K562 (cell line): ENCODE results near the gene TAF8. TPM values are rescaled to one million over a fixed set of nuclear protein-coding genes. Genes with fewer than 3 reads are reported as not detected.

Experiments used
- BACH1 ChIP-seq: fragments of 200-800 bp; sonication (Bioruptor generic); IDR thresholded peaks from 2 replicates; pipeline ENCODE4 v1.6.1; 2016; ENCODE audit warnings: missing genetic modification characterization, missing compliant biosample characterization
- BCOR ChIP-seq: fragments of 450-650 bp; IDR thresholded peaks from 2 replicates; pipeline ENCODE4 v1.6.1; 2016
- CHD2 ChIP-seq: IDR thresholded peaks from 2 replicates; pipeline ENCODE4 v1.6.1; 2011; ENCODE audit warnings: low read depth, low read length
- COPS2 ChIP-seq: fragments of 450-650 bp; conservative IDR thresholded peaks from 2 replicates; pipeline ENCODE4 v1.6.1; 2016; ENCODE audit warnings: mild to moderate bottlenecking, moderate library complexity
- ELF2 ChIP-seq: fragments of 250-450 bp; sonication (Bioruptor Pico); IDR thresholded peaks from 2 replicates; pipeline ENCODE4 v1.5.0; 2021; ENCODE audit warnings: mild to moderate bottlenecking
- GATAD2B ChIP-seq: fragments of 450-650 bp; IDR thresholded peaks from 2 replicates; pipeline ENCODE4 v1.6.1; 2017; ENCODE audit warnings: mild to moderate bottlenecking, borderline replicate concordance
- HMGN3 ChIP-seq: IDR thresholded peaks from 2 replicates; pipeline ENCODE4 v1.6.1; 2011; ENCODE audit warnings: borderline replicate concordance, low read depth, mild to moderate bottlenecking, mixed read lengths, low read length; ENCODE audit not compliant: insufficient read length; ENCODE audit errors: extremely low read depth
- HNRNPLL ChIP-seq: fragments of 200-400 bp; formaldehyde crosslinking; IDR thresholded peaks from 2 replicates; pipeline ENCODE4 v1.6.1; 2017; ENCODE audit warnings: low read length, low read depth, mild to moderate bottlenecking; ENCODE audit not compliant: poor library complexity, severe bottlenecking
- JUND ChIP-seq, 2 experiments: IDR thresholded peaks; 2 replicates in 1 of 2; 3 replicates in 1 of 2; pipeline ENCODE4 v1.6.1; 2011; ENCODE audit warnings: borderline replicate concordance in 2 of 2, low read depth in 2 of 2, low read length in 2 of 2, improper control_type of control experiment in 1 of 2, missing biosample characterization in 1 of 2, missing genetic modification characterization in 1 of 2, missing genetic modification reagents in 1 of 2
- KDM1A ChIP-seq, 2 experiments: fragments of 450-650 bp; IDR thresholded peaks; 2 replicates each; pipeline ENCODE4 v1.6.1; 2016; ENCODE audit warnings: mild to moderate bottlenecking in 2 of 2
- NCOA1 ChIP-seq: fragments of 450-650 bp; IDR thresholded peaks from 2 replicates; pipeline ENCODE4 v1.6.1; 2016; ENCODE audit warnings: low read depth
- NFRKB ChIP-seq: fragments of 450-650 bp; IDR thresholded peaks from 2 replicates; pipeline ENCODE4 v1.6.1; 2016; ENCODE audit warnings: low read depth
- PATZ1 ChIP-seq: fragments of 250-450 bp; sonication (Bioruptor Pico); IDR thresholded peaks from 2 replicates; pipeline ENCODE4 v1.5.0; 2020; ENCODE audit warnings: mild to moderate bottlenecking, borderline replicate concordance
- PYGO2 ChIP-seq: fragments of 450-650 bp; IDR thresholded peaks from 2 replicates; pipeline ENCODE4 v1.6.1; 2016; ENCODE audit warnings: mild to moderate bottlenecking, missing genetic modification characterization, moderate library complexity, missing compliant biosample characterization
- TAF1 ChIP-seq: IDR thresholded peaks from 2 replicates; pipeline ENCODE4 v1.6.1; 2011; ENCODE audit warnings: mild to moderate bottlenecking, low read length, moderate library complexity; ENCODE audit not compliant: insufficient read depth, control insufficient read depth, severe bottlenecking; ENCODE audit errors: extremely low read depth
- ZNF24 ChIP-seq: fragments of 450-650 bp; IDR thresholded peaks from 2 replicates; pipeline ENCODE4 v1.6.1; 2016
- ZNF347 ChIP-seq: fragments of 450-650 bp; formaldehyde crosslinking; IDR thresholded peaks from 2 replicates; pipeline ENCODE4 v1.4.0; 2020; ENCODE audit warnings: low read depth, mild to moderate bottlenecking, moderate library complexity
- ZNF717 ChIP-seq: fragments of 250-450 bp; sonication (Bioruptor Pico); IDR thresholded peaks from 2 replicates; pipeline ENCODE4 v1.5.0; 2021
- polyA plus RNA-seq, 8 experiments: library from polyadenylated mRNA; depleted of rRNA in 4 of 8; stranded (reverse) in 5 of 8; unstranded in 3 of 8; fragments of >200 nt; fragmentation: Nextera tagmentation in 2 of 8; fragmentation: Illumina TruSeq in 1 of 8; extraction: Ambion mirVana in 2 of 8; extraction: Trizol in 1 of 8; gene quantifications; 2 replicates each; pipeline versions ENCODE4 v1.2.1 to v1.2.3, GENCODE V29; 2011 to 2014; ENCODE audit warnings: inconsistent platforms in 1 of 8, missing spikeins in 1 of 8
- total RNA-seq, 7 experiments: library from RNA; depleted of rRNA in 6 of 7; stranded (reverse); fragments of >200 nt in 6 of 7; fragmentation: Illumina TruSeq in 2 of 7; extraction: Trizol in 2 of 7; gene quantifications; 2 replicates each; pipeline versions ENCODE4 v1.2.1 to v1.2.3, GENCODE V29; 2011 to 2021; ENCODE audit warnings: low replicate concordance in 1 of 7
- TF ChIP-seq, protein P1 (sequence below): fragments of 450-650 bp; formaldehyde crosslinking; IDR thresholded peaks from 2 replicates; pipeline ENCODE4 v1.4.0; 2020; ENCODE audit warnings: mild to moderate bottlenecking, moderate library complexity
- TF ChIP-seq, protein P2 (sequence below): fragments of 200-800 bp; sonication (Bioruptor generic); IDR thresholded peaks from 2 replicates; pipeline ENCODE4 v1.6.1; 2017; ENCODE audit warnings: missing genetic modification characterization, missing compliant biosample characterization

TAF8 gene
- total and polyA plus RNA-seq, 9 of the 15 experiments (the other 6 are each of a cell fraction or from before 2014, with no cell fraction given) = 29.4 to 84.0 (median 52.6) TPM

DNA sequence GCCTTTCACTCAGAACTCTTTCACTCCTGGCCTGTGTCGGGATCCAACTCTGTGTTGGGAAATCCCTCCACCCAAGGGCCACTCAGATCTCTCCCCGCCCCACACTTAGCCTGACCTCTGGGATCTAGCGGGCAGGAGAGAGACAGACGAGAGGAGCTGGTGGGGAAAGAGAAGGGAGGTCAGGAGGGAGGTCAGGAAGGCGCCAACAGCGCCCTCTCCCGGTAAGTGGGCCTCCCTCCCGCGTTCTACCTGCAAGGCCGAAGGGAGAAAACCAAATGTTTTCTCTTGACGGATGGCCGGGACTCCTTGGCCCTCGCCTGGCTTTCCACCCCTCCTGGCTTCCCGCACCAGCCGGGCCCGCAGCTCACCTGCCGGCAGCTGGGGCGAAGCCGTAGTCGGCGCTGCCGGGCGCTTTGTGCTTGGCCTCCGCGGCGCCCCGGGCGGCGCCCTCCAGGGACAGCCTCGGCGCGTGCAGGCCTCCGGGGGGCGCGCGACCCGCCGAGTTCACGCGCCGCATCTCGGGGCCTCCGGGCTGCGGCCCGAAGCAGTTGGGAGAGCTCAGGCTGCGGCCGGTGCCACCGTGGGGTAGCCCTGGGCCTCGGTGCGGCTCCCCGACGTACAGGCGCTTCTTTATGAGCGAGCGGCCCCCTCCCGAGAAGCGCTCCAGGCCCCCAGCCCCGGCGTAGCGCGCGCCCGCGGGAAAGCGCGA is 53.9 kb downstream of the TAF8 start (continued):
- peak; percentile 72 for TF ChIP-seq HNRNPLL
- TF ChIP-seq, protein P1, sequence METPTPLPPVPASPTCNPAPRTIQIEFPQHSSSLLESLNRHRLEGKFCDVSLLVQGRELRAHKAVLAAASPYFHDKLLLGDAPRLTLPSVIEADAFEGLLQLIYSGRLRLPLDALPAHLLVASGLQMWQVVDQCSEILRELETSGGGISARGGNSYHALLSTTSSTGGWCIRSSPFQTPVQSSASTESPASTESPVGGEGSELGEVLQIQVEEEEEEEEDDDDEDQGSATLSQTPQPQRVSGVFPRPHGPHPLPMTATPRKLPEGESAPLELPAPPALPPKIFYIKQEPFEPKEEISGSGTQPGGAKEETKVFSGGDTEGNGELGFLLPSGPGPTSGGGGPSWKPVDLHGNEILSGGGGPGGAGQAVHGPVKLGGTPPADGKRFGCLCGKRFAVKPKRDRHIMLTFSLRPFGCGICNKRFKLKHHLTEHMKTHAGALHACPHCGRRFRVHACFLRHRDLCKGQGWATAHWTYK (CRISPR knock-in tag) = peak; percentile 48; the same call in 1 of the 2 replicates
- no peak for TF ChIP-seq ZNF717 (CRISPR knock-in tag)
- TF ChIP-seq PATZ1 (CRISPR knock-in tag) = 0 out of 2 replicates have a peak, but pooled peaks have one; percentile 57
- TF ChIP-seq CHD2 = peak; percentile 33
- TF ChIP-seq BCOR = peak; percentile 63
- TF ChIP-seq, protein P2, sequence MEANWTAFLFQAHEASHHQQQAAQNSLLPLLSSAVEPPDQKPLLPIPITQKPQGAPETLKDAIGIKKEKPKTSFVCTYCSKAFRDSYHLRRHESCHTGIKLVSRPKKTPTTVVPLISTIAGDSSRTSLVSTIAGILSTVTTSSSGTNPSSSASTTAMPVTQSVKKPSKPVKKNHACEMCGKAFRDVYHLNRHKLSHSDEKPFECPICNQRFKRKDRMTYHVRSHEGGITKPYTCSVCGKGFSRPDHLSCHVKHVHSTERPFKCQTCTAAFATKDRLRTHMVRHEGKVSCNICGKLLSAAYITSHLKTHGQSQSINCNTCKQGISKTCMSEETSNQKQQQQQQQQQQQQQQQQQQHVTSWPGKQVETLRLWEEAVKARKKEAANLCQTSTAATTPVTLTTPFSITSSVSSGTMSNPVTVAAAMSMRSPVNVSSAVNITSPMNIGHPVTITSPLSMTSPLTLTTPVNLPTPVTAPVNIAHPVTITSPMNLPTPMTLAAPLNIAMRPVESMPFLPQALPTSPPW (CRISPR knock-in tag) = peak; percentile 64
- peak; percentile 12; the same call in 1 of the 2 replicates for TF ChIP-seq PYGO2 (tag)
- TF ChIP-seq GATAD2B = peak; percentile 96; the same call in 1 of the 2 replicates
- TF ChIP-seq JUND (IDR thresholded peaks at IDR 0.05; ENCODE audit: borderline replicate concordance, low read depth, low read length) = peak; percentile 42; the same call in 1 of the 2 replicates
- no peak for TF ChIP-seq JUND (tag; IDR thresholded peaks at IDR 0.05; ENCODE audit: borderline replicate concordance, low read depth, low read length)
- no peak for TF ChIP-seq ZNF347 (CRISPR knock-in tag)
- TF ChIP-seq NFRKB = 0 out of 2 replicates have a peak, but pooled peaks have one; percentile 15
- peak; percentile 73 for TF ChIP-seq ELF2
- peak; percentile 81 for TF ChIP-seq ZNF24
- TF ChIP-seq NCOA1 = no peak
- no peak for TF ChIP-seq COPS2
- peak; percentile 81 for TF ChIP-seq HMGN3
- no peak for TF ChIP-seq BACH1
- TF ChIP-seq TAF1 = peak; percentile 47
- peak in 1 of 2 experiments; percentile 18; a peak in 1 of 4 replicates for TF ChIP-seq KDM1A (IDR thresholded peaks at IDR 0.05)
